ENCODE results near the gene GBE1. TPM values are rescaled to one million over a fixed set of nuclear protein-coding genes. Genes with fewer than 3 reads are reported as not detected.

The GBE1 gene
- polyA plus RNA-seq, 3 donors = 7.7 to 21.7 (median 19.1) TPM

DNA sequence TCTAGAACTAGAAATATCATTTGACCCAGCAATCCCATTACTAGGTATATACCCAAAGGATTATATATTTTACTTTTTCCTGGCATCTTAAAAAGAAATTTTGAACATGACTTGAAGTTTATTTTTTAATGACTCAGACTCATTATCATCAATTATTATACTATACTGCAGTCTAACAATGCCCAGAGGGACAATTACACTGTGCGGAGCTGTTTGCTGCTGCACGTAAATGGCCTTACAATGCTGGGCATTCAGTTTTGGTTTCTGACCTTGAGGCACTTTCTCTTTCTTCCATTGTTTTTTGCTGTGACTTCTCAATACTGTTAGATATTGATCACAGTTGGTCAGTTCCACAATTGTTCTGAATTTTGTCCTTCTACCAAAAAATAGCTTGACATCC lies 128.8 kb downstream of the GBE1 start:
- no peaks in the 10 kb centered on the region for H3K79me2 ChIP-seq (ENCODE audit: insufficient read depth, low read length)
- H3K4me1 ChIP-seq (ENCODE audit: control insufficient read depth in 1 of 2, insufficient read depth in 2 of 2, low read length in 2 of 2) = no peaks in the 10 kb centered on the region
- H3K4me2 ChIP-seq (replicated peaks; ENCODE audit: extremely low read depth, low read length, poor library complexity, severe bottlenecking) = no peak overlapping the region
- Mint-ChIP-seq H3K27ac (no peak overlapping the region), H3K27me3 (ENCODE audit: low read depth in 3 of 3) (no peaks in the 10 kb centered on the region), H3K36me3 (peaks cover 15 to 22% of the 10 kb centered on the region in 2 donors), H3K4me1 (no peaks in the 10 kb centered on the region), H3K9me3 (peaks cover 4 to 8% (median 8%) of the 10 kb centered on the region in 7 donors), H3K4me3 (no peak overlapping the region)
- WGBS (ENCODE audit: insufficient coverage) = 100% methylated on average over 2 of the region's 2 CpGs
- no peak overlapping the region for H2AFZ ChIP-seq (ENCODE audit: insufficient read depth, low read depth, low read length, poor library complexity, severe bottlenecking)
- peaks cover 0 to 9% of the 10 kb centered on the region in 2 donors for H3K36me3 ChIP-seq (replicated peaks in 1 of 2; ENCODE audit: control insufficient read depth in 1 of 2, insufficient read depth in 2 of 2, low read length in 2 of 2)
- H3K27me3 ChIP-seq (ENCODE audit: control insufficient read depth in 2 of 2, insufficient read depth in 2 of 2, low read length in 2 of 2) = no peaks in the 10 kb centered on the region
- peaks cover 0 to 3% of the 10 kb centered on the region in 2 donors for H3K9me3 ChIP-seq (replicated peaks in 1 of 2; ENCODE audit: control insufficient read depth in 1 of 2, insufficient read depth in 1 of 2, low read length in 2 of 2)
- H3K4me3 ChIP-seq (replicated peaks in 1 of 3; ENCODE audit: low read depth in 2 of 3, low read length in 3 of 3) = no peak overlapping the region
- H3K9ac ChIP-seq (ENCODE audit: insufficient read depth, low read length, poor library complexity, severe bottlenecking) = no peak overlapping the region
- intact Hi-C loops (cut with micrococcal nuclease) = no loop called here
- TF ChIP-seq, protein P1, sequence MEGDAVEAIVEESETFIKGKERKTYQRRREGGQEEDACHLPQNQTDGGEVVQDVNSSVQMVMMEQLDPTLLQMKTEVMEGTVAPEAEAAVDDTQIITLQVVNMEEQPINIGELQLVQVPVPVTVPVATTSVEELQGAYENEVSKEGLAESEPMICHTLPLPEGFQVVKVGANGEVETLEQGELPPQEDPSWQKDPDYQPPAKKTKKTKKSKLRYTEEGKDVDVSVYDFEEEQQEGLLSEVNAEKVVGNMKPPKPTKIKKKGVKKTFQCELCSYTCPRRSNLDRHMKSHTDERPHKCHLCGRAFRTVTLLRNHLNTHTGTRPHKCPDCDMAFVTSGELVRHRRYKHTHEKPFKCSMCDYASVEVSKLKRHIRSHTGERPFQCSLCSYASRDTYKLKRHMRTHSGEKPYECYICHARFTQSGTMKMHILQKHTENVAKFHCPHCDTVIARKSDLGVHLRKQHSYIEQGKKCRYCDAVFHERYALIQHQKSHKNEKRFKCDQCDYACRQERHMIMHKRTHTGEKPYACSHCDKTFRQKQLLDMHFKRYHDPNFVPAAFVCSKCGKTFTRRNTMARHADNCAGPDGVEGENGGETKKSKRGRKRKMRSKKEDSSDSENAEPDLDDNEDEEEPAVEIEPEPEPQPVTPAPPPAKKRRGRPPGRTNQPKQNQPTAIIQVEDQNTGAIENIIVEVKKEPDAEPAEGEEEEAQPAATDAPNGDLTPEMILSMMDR (IDR thresholded peaks at IDR 0.05) = no peak
- no peak for DNase-seq
- no peak overlapping the region for H3K27ac ChIP-seq (ENCODE audit: low read depth in 1 of 2, low read length in 2 of 2)
- no peaks in the 10 kb centered on the region for H4K20me1 ChIP-seq (ENCODE audit: insufficient read depth, low read length)

DNA sequence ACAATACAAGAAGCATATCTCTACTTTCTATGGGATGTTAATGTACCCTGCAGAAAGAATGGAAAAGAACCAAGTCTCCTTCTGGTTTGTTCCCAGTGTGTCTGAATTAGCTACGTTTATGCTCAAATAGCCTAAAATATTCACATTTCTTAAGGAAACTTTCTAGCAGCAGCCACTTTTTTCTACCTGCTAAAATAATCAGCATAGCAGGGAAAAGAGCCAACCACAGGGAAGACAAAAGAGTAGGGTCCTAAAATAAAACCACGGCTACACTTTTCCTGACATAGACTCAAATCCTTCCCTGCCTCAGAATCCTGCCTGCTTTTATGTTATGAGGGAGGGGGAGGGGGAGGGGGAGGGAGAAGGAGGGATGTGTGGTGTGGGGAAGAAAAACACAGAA lies 136.7 kb downstream of the GBE1 start:
- H3K4me3 ChIP-seq (replicated peaks in 1 of 3; ENCODE audit: low read depth in 2 of 3, low read length in 3 of 3) = no peak overlapping the region
- no peak overlapping the region for H3K9ac ChIP-seq (ENCODE audit: insufficient read depth, low read length, poor library complexity, severe bottlenecking)
- Mint-ChIP-seq H3K4me3 (no peak overlapping the region), H3K9me3 (peaks cover 0 to 5% (median 0%) of the 10 kb centered on the region in 7 donors), H3K36me3 (peaks cover under 1% of the 10 kb centered on the region in 2 donors), H3K27ac (no peak overlapping the region), H3K4me1 (no peaks in the 10 kb centered on the region), H3K27me3 (ENCODE audit: low read depth in 3 of 3) (no peaks in the 10 kb centered on the region)
- WGBS (ENCODE audit: insufficient coverage) = no CpG with 5 or more reads among the region's 2 CpGs
- intact Hi-C loops (cut with micrococcal nuclease) = no loop called here
- H3K4me1 ChIP-seq (ENCODE audit: control insufficient read depth in 1 of 2, insufficient read depth in 2 of 2, low read length in 2 of 2) = no peaks in the 10 kb centered on the region
- no peaks in the 10 kb centered on the region for H3K79me2 ChIP-seq (ENCODE audit: insufficient read depth, low read length)
- DNase-seq = no peak
- H4K20me1 ChIP-seq (ENCODE audit: insufficient read depth, low read length) = no peaks in the 10 kb centered on the region
- no peaks in the 10 kb centered on the region for H3K36me3 ChIP-seq (replicated peaks in 1 of 2; ENCODE audit: control insufficient read depth in 1 of 2, insufficient read depth in 2 of 2, low read length in 2 of 2)
- no peak overlapping the region for H2AFZ ChIP-seq (ENCODE audit: insufficient read depth, low read depth, low read length, poor library complexity, severe bottlenecking)
- H3K9me3 ChIP-seq (replicated peaks in 1 of 2; ENCODE audit: control insufficient read depth in 1 of 2, insufficient read depth in 1 of 2, low read length in 2 of 2) = no peaks in the 10 kb centered on the region
- no peaks in the 10 kb centered on the region for H3K27me3 ChIP-seq (ENCODE audit: control insufficient read depth in 2 of 2, insufficient read depth in 2 of 2, low read length in 2 of 2)
- TF ChIP-seq, protein P1 (IDR thresholded peaks at IDR 0.05) = no peak
- no peak overlapping the region for H3K27ac ChIP-seq (ENCODE audit: low read depth in 1 of 2, low read length in 2 of 2)
- no peak overlapping the region for H3K4me2 ChIP-seq (replicated peaks; ENCODE audit: extremely low read depth, low read length, poor library complexity, severe bottlenecking)

All from CD14-positive monocyte (primary cell).